Endometrium (tissue), 2 donors: ENCODE data around the gene GMDS.

Source experiments
- FAIRE-seq: peaks from 2 replicates; lab custom pipeline; 2012; peaks lifted over from hg19 to GRCh38; lab: Jason Lieb, UNC
- donor health status: control.
- donor health status: control.

Gene GMDS

DNA sequence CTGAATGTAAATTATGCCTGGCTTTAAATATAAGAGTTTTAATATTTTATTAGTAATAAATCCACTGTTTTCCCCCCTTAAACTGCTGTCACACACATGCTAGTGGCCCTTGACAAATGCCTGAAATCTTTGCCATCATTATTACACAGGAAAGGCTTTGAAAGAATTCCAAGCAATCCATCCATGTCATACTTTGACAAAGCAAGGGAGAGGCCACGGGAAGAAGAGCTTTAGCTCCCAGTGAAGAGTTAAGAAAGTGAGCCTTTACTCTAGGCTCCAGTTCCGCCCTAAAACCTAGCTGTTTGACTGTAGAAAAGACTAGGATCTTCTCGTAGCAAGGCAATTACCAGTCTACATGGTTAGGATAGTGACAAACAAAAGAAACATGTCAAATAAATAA is 147.9 kb downstream of the GMDS start:
- no peak for FAIRE-seq

DNA sequence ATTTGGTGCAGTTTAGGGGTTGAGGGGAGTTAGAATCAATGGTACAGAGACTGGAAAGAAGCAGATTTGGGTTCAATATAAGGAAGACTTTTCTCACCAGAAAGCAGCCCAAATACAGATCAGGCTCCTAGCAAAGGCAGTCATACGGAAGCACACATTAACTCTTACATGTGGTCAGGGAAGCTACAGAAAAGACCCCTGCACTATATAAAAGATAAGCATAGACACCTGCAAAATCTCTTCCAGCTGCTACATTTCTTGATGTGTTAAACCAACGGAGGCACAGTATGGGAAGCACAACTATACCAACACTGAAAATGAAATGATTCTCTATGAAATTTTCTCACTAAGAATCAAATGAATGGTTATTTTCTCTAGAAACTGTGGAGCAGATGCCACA is 150.8 kb downstream of the GMDS start:
- no peak for FAIRE-seq

DNA sequence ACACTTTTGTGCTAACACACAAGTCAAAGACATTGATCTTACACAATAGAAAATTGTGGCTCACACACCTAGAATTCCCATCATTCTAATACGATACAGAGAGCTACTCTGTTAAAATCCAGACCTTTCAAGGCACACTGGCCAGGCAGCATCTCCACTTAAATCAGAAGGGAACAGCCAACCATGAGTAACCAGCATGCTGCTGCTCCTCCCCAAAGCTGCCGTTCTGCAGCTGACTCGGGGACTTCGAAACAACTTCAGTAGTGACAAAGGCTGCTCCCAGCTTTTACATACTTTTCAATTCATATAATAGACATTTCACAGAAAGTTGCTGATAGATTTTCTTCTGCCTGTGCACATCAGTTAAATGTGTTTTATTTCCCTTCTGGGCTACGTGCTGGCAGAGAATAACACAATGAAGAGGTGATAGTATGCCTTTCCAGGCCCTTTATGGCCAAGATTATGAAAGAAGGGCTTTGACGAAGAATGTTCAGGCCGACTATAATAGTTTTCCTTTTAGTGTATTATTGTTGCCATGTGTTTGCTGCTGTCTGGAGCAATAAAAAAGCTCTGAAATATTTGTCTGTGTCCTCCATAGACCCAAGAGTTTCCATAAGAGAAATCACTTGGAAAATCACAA is 159.0 kb downstream of the GMDS start:
- FAIRE-seq = no peak

DNA sequence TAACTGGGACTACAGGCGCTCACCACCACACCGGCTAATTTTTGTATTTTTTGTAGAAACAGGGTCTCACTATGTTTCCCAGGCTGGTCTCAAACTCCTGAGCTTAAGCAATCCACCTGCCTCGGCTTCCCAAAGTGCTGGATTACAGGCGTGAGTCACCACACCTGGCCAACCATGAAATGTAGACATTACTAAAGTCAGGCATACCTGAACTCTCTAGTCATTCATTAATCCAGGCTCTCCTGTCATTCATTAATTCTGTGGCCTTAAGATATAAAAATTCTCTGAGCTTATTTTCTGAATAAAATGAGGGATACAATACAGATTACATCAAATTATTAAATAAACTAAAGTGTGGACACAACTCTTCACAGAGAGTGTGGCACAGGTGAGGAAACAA is 159.7 kb downstream of the GMDS start:
- FAIRE-seq = no peak

DNA sequence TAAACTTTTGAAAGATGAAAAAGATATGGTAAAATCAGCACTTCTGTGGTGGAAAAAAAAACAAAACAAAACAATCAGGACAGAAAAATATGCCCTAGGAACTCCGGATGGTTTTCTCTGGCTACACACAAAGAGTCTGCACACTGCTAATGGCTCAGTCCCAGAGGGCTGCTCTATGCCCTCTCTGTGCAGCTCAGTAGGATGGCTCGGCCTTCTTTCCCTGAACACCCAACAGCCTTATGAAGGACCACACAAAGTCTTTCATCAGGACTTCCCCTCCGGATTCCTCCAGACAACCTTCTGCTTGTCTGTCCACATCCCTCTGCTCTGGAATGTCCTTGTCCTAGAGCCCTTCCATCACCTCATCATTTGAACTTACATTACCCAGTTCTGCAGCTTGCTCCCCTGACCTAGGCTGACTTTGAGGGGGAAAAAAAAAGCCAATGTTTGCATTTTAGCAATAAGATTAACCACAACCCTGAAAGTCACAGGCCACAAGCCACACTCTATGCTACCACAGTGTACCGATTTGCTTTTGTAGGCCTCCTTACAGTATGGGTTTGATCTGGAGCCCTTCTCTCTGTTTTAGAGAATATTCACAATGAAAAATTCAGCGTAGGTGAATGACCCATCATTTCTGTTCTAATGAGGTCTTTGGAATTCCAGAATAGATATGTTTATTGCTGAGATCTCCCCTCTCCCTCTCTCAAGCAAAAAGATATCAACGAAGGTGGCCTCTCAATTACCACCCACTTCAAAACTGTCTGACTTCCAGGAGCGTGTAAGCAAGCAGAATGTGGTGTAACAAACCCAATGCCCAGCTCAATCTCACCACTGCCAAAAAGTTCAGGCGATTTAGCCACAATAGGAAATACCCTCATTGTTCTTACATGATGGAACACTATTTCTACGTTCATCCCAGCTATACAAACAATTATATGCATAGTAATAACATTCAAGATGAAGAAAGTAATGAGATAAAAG is 164.0 kb downstream of the GMDS start:
- FAIRE-seq = no peak

DNA sequence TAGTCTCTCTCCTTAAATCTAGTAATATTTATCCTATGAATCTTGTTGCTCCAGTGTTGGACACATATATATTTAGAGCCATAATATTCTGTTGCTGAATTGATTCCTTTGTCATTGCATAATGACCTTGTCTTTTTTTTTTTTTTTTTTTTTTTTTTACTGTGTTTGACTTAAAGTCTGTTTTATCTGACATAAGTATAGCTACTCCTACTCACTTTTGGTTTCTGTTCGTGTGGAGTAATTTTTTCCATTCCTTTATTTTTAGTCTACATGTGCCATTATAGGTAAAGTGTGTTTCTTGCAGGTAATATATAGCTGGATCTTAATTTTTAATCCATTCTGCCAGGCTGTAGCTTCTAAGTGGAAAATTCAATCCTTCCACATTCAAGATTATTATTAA is 166.5 kb downstream of the GMDS start:
- no peak for FAIRE-seq

DNA sequence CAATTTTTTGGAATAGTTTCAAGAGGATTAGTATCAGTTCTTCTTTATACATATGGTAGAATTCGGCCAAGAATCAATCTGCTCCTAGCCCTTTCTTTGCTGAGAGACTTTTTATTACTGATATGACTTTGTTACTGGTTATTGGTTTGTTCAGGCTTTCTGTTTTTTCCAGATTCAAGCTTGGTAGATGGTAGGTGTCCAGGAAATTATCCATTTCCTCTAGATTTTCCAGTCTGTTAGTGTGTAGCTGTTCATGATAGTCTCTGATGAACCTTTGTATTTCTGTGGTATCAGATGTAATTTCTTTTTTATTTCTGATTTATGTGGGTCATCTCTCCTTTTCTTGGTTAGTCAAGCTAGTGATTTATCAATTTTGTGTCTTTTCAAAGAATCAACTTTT is 167.6 kb downstream of the GMDS start:
- no peak for FAIRE-seq

DNA sequence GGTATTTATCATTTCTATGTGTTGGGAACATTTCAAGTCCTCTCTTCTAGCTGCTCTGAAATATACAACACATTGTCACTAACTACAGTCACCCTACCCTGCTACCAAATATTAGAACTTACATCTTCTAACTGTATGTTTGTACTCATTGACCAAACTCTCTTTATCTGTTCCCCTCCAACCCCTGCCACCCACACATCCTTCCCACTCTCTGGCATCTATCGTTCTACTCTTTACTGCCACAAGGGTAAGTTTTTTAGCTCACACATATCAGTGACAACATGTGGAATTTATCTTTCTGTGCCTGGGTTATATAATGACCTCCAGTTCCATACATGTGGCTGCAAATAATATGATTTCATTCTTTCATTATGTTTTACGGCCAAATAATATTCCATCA is 171.9 kb downstream of the GMDS start:
- FAIRE-seq = no peak

DNA sequence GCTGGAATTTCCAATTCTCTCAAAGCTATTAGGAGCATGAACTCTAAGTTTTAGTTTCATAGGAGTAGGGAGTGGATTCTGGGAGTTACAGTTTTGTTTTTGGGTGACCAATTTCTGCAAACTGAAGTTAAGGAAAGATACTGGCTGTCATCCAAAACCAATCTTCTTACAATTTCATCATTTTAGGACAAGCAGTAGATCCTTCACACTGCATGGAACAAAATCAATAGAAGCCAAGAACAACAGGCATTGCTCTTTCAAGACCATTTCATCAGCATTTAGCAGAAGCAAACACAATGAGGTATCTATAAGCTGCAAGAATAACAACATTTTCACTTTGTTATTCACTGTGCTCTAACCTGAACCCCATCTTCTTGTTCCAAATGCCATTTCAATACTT is 173.0 kb downstream of the GMDS start:
- no peak for FAIRE-seq

DNA sequence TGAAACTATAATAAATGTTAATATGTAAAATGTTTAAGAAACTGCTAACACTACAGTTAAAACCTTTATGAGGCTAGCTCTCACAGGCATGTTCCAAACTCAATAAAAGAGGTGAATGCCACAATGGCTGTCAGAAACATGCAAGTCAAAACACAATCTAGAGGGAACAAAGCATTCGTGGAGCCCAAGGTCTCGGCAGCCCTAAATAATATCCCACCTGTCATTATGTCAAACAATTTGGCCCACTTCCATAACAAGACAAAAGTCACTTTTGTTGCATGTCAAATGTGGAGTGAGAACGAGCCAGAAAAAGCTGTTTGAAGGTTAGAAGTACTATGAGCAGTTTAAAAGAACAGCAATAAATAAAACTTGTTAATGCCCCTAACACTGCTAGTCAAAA is 181.9 kb downstream of the GMDS start:
- no peak for FAIRE-seq

DNA sequence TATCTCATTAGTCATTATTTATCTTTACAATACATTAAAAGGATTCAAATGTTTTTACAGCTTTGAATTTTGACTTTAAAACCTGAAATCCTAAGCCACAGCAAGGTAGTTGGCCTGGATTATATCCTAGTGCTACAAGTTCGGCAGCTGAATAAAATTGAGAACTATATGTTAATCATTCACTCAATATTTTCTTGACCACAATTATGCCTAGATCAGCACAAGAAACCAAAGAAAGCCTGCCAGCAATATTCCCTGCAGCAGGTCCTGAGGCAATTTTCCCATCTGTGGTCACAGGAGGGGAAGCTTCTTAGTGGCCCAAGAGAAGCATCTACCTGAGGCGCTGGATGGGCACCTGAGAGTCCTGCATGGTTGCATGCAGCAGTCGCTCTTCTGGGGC is 183.5 kb downstream of the GMDS start:
- no peak for FAIRE-seq

DNA sequence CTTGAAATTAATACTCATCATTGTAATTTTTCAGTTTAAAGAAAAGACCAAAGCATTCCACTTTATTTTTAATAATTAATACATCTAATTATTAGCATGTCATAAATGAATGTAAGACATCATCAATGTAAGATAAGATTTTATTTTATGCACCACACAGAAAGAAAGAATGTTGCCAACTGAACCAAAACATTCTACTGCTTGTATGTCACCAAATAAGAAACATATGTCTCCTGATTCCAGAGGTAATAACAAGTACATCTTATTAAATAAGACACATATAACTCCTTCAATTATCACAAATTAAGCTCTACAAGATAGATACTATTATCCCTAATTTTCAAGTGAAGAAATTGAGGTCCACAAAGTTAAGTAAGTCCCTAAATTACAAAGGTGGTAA is 189.5 kb downstream of the GMDS start:
- no peak for FAIRE-seq

DNA sequence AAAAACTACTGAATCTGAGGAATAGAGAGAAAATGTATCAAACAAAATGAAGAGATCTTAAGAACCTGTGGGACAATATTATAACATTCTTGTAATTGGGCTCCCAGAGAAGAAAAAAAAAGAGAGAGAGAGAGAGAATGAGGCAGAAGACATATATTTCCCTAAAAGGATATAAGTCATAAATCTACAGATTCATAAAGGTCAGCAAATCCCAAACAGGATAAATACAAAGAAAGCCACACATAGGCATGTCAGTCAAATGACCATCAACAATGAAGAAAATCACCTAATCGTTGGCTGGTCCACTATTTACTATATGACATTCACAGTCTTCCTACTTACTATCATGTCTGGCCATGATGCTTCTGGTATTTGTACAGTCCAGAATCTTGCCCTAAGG is 190.3 kb downstream of the GMDS start:
- FAIRE-seq = no peak

DNA sequence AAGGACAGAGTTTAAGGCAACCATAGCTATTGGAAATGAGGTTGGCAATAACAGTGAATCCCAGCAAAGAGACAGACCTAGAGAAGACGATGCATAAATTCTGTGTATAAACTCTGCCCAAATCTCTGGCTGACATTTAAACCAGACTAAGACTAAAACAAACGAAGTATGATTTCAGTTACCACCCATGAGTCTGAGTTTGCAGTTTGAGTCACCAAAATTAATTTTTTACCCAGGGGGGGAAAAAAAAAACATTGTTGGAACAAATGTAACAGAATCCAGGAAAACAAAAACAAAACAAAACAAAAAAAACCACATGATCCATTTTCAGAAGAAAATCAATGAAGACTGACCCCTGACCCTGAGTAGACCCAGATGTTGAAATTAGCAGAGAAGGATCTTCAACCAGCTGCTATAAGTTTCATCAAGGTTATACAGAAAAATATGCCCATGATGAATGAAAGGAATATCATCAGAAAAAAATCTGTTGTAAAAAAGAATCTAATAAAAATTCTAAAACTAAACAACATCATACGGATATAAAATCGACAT is 190.8 kb downstream of the GMDS start:
- FAIRE-seq = no peak

DNA sequence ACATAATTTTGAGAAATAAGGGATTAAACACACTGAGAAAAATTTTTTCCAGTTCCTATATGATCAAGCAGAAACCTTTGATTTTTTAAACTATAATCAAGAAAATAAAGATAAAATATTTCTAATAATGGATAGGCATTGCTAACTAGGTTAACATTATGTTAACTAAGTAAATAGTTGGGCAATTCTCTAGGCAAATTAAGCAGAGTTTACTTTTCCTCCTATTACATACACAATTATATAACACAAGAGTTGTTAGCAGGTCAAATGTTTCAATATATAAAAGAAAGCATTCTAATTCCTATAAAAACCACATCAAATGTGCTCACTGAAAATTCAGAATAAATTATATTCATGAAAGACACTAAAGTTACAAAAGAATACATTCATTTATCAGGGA is 191.7 kb downstream of the GMDS start:
- FAIRE-seq = no peak

DNA sequence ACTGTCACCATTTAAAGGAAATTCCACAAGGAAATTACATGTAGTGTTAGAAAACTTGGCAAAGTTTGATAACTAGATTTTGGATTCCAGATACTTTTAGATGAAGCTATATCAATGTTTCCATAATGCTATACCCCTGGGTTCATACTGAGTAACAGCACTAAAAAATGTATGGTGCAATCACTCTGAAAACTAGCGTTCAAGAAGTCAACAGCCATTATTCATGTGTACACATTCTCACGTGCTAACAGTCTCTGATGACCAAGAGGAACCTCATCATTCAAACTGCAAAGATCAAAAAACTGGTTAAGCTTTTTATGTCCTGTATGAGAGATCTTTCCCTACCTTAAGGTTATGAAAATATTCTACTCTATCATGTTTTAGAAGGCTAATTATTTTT is 197.6 kb downstream of the GMDS start:
- no peak for FAIRE-seq

DNA sequence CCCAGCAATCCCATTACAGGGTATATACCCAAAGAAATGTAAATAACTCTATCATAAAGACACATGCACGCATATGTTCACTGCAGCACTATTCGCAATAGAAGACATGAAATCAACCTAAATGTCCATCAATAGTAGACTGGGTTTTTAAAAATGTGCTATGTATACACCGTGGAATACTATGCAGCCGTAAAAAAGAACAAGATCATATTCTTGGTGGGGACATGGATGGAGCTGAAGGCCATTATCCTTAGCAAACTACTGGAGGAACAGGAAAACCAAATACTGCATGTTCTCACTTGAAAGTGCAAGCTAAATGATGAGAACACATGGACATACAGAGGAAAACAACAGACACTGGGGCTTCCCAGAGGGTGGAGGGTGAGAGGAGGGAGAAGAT is 201.2 kb downstream of the GMDS start:
- no peak for FAIRE-seq

DNA sequence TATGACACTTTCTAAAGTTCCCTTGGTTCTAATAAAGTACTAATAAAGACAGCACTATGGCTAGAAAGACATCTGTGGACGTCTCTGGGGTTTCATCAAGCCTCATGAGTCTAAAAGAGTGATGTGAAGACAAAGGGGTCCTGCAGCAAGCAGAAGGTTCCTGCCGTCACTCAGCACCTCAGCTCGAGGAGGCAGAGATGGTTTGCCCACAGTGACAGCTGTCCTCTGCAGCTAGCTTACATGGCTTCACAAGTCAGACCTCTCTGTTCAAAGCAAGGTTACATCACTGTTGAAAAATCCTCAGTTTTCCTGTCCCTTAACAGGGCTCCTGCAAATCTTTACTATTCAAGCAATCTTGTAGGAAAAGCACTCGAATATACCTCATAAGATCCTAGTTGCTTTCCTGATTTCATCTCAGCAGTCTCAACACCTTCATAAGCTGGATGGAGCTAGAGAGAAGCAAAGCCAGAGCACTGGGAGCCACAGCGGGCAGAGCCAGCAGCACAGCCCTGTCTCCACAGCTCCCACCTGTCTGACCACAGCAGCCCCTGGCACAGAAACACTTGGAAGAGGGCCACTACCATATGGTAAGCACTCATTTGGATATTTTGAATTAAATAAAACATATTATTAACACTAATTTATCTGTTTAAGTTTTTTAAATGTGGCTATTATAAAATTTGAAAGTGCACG is 202.3 kb downstream of the GMDS start:
- no peak for FAIRE-seq

DNA sequence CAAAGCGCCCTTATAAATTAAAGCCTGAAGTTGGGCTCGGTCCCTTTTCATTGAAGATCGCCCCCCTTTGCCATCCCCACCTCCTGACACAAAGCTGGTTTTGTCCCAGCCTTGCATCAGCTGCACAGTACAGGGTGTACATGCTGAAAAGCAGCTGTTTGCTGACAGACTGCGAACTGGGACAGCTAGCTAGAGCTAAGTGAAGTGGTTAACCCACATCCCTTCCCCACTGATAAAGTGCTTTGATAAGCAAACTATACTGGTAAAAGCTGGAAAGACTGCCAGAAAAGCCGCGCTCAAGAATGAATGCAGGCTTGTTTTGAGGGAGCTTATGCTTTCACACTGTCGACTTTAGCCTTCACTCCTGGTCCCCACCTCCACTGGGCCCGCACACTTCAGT is 207.3 kb downstream of the GMDS start:
- no peak for FAIRE-seq

DNA sequence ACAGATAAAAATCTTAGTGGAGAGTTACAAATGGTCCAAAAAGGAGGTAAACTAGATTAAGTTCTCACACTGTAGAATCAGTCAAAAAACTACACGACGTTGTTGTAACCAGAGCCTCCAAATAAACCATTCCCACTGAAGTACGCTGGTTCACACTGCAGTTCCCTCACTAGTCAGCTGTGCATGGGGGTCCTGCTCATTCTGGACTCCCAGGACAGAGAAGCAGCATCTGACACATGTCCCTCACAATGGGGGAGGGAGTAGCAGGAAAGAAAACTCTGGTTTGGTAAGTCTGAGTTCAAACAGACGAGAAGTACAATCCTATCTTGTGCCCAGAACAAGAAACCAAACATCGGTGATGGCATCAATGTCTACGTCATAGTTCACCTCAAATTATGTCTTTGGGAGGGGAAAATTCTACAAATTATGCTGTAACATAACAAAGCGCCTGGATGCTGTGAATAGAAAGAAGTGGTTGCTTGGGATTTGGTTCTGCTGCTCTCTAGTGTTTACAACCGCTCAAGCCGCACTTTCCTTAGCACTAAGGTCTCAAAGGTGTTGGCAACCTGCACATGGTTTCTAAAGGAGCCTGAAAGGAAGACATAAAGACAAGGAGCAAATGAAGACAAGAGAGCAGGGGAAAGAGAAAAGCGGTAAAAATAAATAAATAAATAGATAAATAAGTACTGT is 208.0 kb downstream of the GMDS start:
- FAIRE-seq = no peak

DNA sequence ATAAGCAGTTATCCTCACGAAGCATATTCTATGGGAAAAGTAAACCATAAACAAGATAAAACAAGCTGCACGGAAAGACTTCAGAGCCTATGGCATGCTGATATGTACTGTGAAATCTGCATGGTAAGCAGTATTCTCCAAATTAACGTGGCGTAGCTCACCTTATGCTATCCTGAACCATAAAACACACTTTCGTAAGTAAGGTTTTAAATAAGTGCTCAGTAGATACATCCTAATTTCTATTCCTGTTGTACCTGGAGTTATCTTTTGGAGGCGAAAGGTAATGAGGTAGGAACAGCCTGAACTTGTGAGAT is 208.7 kb downstream of the GMDS start:
- FAIRE-seq = no peak
